CD4-positive, alpha-beta T cell treated with Interleukin-12 subunit alpha and Interleukin-12 subunit beta, for 1 hour (primary cell): ENCODE measurements around the gene GTF2B.
"Not testable (repeated sequence)": the region's sequence is repeated elsewhere in the genome, so short reads cannot be mapped to it uniquely, and the experiment has no call there.

Experiments used
- DNase-seq: peaks from one replicate; pipeline ENCODE4 v3.0.0-alpha.2; 2020

GTF2B gene, protein sequence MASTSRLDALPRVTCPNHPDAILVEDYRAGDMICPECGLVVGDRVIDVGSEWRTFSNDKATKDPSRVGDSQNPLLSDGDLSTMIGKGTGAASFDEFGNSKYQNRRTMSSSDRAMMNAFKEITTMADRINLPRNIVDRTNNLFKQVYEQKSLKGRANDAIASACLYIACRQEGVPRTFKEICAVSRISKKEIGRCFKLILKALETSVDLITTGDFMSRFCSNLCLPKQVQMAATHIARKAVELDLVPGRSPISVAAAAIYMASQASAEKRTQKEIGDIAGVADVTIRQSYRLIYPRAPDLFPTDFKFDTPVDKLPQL

DNA sequence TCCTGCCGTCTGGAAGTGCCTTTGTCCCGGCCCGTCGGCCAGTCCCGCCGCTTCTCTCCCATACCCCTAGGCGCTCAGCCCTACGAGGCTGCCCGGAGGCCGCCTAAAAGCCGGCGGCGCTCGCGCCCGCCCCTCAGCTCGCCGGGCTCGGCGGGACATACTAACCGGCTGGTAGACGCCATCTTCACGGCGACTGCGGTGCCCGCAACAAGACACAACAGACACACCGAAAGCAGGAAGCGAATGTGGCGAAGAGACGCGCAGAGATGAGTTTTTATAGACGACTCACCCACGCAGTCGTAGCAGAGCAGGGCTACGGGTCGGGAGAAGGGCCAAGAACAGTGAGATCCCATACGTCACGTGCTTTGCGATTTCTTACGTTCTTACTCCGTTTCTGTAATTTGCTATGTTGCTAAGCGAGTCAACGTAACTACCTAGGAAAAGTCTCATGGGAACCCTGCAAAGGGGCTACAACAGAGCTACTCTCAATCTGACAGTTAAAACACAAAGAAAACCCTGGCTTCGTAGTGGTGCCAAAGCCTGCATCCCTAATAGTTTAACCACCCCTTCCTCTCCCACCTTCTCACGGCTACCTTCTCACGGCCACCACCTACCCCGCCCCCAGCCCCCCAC lies at the start of gene GTF2B:
Gene GTF2B (minus strand): TSS at position 250 of the 633 bp plus-strand sequence. CDS start 68 bp downstream, at position 182.
- peak; percentile 96 for DNase-seq

DNA sequence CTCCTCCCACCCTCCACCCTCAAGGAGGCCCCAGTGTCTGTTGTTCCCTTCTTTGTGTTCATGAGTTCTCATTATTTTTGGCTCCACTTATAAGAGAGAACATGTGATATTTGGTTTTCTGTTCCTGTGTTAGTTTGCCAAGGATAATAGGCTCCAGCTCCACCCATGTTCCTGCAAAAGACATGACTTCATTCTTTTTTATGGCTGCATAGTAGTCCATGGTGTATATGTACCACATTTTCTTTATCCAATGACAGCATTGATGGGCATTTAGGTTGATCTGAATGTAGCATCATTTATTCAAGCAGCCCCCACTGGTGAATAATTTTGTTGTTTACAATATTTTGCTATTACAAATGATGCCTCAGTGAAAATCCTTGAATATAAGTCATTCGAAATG lies 47.2 kb upstream of the GTF2B start:
- not testable (repeated sequence) for DNase-seq

DNA sequence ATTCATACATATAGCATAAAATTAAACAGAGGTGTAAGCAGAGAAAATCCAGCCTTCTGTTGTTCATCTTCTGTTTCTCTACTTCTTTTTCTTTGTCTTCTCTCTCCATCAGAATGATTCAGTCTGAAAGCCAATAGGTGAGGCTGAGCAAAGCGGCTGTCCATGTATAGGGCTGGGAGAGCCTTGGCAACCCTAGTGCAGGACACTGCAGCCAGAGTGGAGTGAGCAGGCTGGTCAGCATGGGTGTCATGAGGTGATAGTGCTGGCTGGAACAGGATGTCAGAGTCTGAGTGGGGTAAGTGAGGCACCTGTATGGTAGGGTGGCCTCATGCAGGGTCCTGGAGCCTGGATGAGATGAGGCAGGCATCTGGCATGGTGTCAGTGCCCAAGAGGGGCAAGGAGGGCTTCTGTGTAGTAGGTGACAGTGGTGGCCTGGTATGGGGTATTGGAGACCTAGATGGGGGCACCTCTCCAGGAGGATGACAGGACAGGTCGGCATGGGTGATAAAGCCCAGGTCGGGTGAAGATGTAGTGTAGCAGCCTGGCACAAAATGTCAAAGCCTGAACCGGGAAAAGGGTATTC lies 45.5 kb upstream of the GTF2B start:
- no peak for DNase-seq

DNA sequence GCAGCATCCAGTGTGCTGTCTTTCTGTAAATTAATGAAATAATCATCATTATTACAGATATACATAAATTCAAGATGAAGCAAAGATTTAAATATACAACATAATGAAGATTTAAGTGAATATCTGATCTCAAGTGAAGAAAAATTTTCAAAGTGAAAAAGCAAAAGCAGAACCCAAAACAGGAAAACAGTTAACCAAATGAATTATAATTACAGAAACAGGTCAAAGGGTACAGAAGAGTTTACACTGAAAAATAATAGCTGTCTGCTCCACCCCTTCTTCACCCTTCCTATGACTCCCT lies 44.8 kb upstream of the GTF2B start:
- DNase-seq = no peak

DNA sequence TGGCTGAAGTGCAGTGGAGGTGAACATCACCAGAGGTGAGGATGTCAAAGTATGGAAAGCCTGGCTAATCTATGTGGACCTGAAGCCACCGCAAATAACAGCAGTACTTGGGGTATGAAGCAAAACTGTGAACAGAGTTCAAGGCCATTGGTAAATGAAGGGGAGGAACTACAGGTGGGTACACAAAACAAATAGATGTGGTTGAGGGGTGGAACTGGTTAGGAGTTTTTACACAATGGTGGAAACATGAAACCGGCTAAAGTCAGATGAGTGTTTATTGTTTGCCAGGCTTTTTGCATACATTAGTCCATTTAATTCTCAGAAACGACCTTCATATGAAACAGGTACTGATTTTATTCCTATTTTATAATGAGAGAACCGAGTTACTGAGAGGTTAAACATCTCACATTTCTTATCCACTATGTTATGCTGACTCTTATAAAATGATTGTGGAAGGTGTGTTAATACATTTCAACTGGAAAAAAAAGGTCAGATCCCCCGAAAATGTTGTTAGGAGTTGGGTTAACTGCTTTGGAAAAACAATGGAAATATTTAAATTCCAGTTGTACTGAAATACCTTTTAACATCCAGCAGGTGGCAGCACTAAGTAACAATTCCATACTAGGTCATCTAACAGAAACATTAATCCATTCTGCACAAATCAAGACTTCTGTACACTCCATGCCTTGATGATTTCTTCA lies 44.3 kb upstream of the GTF2B start:
- peak; percentile 46 for DNase-seq

DNA sequence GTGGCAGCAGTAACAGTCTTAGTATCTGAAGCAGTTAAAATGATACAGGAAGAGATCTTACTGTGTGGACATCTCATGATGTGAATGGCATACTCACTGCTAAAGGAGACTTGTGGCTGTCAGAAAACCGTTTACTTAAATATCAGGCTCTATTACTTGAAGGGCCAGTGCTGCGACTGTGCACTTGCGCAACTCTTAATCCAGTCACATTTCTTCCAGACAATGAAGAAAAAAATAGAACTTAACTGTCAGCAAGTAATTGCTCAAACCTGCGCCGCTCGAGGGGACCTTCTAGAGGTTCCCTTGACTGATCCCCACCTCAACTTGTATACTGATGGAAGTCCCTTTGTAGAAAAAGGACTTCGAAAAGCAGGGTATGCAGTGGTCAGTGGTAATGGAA lies 38.8 kb upstream of the GTF2B start:
- not testable (repeated sequence) for DNase-seq

DNA sequence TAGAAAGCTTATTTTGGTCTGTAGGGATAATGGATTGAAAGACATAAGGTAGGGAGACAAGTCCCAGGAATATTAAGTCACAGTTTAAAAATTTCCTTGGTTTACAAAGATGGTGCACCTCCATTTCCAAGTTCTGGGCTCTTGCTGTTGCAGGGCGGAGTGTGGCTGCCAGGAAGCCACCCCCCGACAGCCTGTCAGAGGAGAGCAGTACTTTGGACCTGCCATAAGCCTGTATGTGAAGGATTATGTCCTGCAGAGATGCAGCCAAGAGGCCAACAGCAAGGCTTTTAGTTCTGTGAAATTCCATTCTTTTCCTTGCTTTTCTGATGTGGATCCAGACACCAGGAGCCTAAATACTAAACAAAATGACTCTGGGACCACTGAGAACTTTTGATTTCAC lies 31.9 kb upstream of the GTF2B start:
- DNase-seq = no peak

DNA sequence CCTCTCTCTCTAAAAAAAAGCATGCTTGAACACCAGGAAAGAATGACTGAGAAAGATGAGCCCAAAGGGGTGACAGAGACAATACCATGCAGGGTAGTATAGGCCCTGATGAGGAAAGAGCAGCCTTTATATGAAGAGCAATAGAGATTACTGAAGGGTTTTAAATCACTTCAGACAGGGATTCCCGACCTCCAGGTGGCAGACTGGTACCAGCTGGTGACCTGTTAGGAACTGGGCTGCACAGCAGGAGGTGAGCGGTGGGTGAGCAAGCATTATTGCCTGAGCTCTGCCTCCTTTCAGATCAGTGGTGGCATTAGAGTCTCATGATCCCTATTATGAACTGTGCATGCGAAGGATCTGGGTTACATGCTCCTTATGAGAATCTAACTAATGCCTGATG lies 30.8 kb upstream of the GTF2B start:
- no peak for DNase-seq

DNA sequence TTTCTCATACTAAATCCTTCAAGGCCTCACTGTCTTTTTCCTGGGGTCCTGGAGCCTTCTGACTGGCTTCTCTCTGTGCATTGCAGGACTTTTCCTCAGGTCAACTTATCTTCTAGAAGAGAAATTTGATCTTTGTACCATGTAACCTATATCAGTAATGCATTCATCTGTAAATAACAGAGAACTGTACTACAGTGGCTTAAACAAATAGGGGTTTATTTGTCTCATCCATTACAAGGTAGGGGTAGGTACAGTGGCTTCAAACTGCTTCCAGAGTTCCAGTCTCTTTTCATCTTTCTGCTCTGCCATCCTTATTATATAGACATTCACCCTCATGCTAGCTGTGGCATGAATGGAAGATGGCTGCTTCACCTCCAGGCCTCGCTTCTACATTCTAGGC lies 29.5 kb upstream of the GTF2B start:
- no peak for DNase-seq

DNA sequence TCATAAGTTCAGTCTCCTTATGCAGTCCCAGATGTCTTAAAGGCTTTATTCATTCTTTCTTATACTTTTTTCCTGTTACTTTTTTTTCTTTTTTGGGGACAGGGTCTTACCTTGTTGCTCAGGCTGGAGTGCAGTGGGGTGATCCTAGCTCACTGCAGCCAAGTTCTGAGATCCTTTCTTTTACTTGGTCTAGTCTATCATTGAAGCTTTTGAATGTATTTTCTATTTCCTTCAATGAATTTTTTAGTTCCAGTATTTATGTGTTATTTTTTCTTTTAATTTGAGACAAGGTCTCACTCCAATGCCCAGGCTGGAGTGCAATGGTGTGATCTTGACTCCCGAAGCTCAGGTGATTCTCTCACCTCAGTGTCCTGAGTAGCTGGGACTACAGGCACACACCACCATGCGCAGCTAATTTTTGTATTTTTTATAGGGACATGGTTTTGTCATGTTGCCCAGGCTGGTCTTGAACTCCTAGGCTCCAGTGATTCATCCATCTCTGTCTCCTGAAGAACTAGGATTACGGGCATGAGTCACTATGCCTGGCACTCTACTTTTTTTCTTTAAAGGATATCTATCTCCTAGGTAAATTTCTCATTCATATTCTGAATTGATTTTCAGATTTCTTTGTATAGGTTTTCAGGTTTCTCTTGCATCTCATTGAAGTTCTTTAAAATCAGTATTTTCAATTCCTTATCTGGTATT lies 26.1 kb upstream of the GTF2B start:
- DNase-seq = no peak

DNA sequence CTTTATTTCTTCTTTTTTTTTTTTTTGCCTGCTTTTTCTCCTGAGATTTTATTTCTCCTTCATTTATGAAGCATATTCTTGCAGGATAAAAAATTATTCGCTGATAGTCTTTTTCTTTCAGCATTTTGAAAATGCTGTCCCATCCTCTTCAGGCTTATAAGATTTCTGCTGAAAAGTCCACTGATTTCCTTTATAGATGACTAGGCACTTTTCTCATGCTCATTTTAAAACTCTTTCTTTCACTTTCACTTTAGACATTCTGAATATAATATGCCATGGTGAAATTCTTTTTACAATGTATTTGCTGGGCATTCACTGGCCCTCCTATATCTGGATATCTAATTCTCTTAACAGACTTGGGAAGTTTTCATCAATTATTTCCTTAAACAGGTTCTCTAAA lies 25.5 kb upstream of the GTF2B start:
- DNase-seq = no peak

DNA sequence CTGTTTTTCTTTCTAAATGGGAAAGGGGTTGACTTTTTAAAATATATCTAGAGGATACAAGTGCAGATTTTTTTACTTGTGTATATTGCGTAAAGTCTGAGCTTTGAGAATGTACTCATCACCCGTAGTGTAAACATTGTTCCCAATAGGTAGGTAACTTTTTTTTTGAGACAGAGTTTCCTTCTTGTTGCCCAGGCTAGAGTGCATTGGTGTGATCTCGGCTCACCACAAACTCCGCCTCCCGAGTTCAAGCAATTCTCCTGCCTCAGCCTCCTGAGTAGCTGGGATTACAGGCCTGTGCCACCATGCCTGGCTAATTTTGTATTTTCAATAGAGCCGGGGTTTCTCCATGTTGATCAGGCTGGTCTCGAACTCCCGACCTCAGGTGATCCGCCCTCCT lies 20.4 kb upstream of the GTF2B start:
- not testable (repeated sequence) for DNase-seq

DNA sequence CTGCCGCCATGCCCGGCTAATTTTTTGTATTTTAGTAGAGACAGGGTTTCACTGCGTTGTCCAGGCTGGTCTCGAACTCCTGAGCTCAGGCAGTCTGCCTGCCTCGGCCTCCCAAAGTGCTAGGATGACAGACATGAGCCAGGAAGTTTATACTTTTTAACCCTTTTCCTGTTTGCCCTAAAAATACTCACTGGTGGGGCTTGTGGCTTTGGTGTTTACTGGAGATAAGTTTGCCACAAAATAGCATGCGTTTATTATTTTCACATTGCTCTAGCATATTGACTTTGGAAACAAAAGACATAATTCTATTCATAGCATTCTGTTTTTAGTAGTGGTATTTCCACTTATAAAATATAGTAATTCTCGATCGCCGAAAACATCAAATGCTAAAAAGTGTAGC lies 19.8 kb upstream of the GTF2B start:
- no peak for DNase-seq

DNA sequence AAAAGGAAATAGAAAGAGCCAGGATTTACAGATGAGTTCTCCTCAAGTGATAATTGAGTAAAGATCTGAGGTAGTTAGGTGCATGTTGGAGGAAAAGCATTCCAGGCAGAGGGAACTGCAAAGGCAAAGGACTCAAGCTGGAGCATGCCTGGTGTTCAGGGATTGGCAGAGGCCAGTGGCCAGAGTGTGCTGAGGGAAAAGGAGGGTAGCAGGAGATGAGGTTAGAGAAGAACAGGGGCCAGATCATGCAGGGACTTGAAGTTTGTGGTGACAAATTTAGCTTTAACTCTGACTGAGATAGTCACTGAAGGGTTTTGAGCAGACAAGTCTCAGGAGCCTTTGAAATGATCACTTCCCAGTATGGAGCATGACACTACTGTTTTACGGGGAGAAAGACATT lies 19.0 kb upstream of the GTF2B start:
- no peak for DNase-seq

DNA sequence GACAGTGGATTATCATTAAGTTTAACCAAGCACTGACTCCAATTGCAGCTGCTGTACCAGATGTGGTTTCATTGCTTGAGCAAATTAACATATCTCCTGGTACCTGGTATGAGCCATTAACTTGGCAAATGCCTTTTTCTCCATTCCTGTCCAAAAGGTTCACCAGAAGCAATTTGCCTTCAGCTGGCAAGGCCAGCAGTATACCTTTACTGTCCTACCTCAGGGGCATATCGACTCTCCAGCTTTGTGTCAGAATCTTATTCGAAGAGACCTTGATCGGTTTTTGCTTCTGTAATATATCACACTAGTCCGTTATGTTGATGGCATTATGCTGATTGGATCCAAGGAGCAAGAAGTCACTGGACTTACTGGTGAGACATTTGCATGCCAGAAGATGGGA lies 9.5 kb upstream of the GTF2B start:
- DNase-seq = no peak

DNA sequence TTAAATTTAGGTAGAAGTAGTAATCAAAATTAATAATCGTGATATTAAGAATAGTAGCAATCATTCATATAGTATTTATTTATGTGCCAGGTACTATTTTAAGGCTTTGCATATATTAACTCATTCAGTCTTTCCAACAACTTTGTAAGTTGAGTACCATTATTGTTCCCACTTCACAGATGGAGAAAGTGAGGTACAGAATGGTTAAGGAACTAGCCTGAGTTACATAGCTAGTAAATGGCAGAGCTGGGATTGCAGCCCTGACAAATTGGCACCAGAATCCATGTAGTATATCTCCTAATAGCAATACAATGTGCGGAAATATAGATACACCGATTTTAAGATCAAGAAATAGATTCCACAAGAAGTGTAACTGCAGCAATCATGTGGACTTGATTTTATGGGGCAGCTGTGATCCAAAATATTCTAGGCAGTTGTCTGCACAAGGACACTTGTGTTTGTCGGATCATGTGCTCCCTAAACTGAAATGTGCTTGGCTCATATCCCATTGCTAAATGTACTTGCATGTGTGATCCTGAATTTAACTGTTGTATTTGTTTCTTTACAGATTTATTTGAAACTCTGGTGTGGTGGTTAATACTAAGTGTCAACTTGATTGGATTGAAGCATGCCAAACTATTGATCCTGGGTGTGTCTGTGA lies 5.8 kb upstream of the GTF2B start:
- no peak for DNase-seq

DNA sequence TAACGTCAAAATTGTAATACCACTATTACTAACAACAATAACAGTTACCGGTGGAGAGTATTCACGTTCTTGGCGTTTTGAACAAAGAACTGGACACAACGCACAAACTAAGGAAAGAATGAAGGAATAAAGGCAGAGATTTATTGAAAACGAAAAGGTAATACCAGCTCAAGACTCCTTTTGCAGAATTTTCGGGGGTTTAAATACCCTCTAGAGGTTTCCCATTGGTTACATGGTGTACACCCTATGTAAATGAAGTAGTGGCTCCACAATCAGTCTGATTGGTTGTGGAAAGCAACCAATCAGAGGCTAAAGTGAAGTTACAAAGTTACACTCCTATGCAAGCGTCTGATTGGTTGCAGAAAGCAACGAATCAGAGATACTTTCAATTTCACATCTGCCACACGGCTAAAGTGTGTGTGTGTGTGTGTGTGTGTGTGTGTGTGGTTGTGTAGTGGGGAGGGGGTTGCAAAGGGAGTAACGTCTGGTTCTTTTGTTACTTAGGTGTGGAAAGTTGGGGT lies 1.1 kb upstream of the GTF2B start:
- DNase-seq = peak; percentile 52

DNA sequence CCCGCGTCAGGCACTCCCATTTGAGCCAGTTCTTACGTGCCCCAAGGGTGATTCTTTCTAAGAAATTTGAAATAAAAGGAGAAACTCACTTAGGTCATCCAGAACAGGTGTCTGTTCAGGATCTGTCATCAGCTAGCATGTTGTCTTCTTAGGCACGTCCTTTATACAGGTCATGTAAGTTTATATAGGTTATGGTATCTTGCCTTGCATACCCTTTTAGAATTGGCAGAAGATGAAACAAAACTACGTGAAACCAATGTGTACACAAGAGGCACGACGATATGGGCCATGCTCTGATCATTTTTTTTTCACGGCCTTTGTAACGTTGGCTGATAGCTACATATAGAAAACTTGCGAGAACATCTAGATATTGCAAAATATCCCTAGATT lies 579 bp upstream of the GTF2B start:
- no peak for DNase-seq

DNA sequence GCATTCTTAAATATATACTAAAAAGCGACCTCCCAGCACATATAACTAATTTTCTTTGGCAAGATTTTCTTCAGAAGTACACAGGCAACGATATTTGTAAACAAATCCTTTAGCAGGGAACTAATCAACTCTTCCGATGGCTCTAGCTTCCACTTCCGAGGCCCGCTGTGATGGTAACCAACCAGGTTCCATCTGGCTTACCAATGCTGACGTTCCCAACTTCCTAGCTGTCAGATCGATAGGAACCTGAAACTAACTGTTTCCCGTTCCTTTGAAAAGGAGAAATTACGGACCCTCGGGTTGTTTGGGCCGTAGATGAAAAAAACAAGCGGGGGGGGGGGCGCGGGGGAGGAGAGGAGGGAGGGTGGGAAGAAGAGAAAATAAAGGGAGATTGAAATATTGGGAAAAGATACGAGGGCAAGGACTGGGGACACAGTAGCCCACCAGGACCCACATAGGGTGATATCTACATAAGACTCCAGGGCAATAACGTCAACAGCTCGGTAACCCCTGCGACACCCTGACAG lies 513 bp downstream of the GTF2B start:
- DNase-seq = peak; percentile 40

DNA sequence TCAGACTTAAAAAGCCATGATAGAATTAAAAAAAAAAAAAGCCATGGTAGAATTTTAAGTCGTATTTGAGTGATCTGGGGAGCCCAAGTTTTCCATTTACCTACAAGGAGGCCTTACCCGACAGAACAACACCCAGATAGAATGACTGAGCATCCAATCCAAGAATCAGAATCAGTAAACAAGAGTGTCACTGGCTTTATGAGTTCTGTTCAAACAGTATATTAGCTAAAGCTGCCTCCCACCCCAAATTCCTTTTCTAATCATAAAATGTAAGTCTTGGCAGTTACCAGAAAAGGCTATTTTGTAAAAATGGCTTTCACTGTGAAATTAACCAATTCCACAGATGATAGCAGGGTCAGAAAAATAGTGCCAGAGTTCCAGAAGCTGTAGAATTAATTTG lies 1.2 kb downstream of the GTF2B start:
- DNase-seq = no peak

DNA sequence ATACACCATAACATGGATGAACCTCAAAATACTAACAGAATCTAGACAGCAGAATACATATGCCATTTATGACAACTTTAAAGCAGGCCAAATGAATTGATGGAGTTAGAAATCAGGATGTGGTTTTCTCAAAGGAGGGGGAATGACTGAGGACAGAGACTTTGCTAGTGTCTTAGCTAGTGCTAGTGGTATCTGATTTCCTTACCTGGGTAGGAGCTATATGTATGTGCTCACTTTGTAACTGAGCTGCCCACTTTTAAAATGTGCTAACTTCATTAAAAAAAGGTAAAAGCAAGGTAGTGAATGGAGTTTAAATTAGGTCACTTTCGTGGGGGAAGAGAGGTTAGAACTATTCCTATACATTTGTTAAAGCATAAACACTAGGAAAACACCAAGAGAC lies 2.6 kb downstream of the GTF2B start:
- DNase-seq = peak; percentile 47

DNA sequence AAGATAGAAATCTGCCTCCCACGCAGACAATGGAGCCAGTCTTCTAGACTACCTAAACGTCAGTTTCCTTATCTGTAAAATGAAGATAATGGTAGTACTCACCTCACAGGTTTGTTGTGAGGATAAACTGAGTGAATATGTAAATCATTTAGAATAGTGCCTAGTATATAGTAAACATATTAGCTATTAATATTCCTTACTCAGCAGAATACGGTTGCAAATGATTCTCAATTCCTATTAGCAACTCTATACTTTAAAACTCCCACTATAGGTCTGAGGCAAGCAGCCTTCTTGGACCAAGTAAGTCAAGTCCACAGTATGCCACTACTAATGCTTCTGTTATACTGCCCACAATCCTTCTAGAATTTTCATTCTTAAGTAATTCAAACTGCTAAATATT lies 5.4 kb downstream of the GTF2B start:
- no peak for DNase-seq
